GM23338 (cell line): ENCODE results near the gene MAPK8IP2. TPM values are rescaled to one million over a fixed set of nuclear protein-coding genes. Genes with fewer than 3 reads are reported as not detected.

Experiments used
- CREB1 ChIP-seq: fragments of 250-450 bp; sonication (Bioruptor Pico); IDR thresholded peaks from 2 replicates; pipeline ENCODE4 v1.5.0; 2020; ENCODE audit warnings: low read depth, mild to moderate bottlenecking, moderate library complexity
- CTCF ChIP-seq, 2 experiments: fragments of 200-600 bp in 1 of 2; sonication (generic) in 1 of 2; conservative IDR thresholded peaks; 2 replicates each; pipeline versions ENCODE4 v1.5.1 to v1.6.1; 2016 to 2017; ENCODE audit warnings: antibody characterized with exemption in 2 of 2, low read depth in 2 of 2, mild to moderate bottlenecking in 2 of 2, moderate library complexity in 1 of 2
- ETS1 ChIP-seq: IDR thresholded peaks from 2 replicates; pipeline ENCODE4 v1.6.1; 2016; ENCODE audit warnings: antibody characterized with exemption
- EZH2 ChIP-seq: fragments of 200-600 bp; sonication (generic); IDR thresholded peaks from one replicate; pipeline ENCODE4 v1.8.0; 2017; ENCODE audit warnings: antibody characterized with exemption, mild to moderate bottlenecking, low read depth; ENCODE audit not compliant: unreplicated experiment
- EZH2phosphoT487 ChIP-seq: fragments of 200-600 bp; sonication (generic); IDR thresholded peaks from one replicate; pipeline ENCODE4 v1.8.1; 2018; ENCODE audit warnings: antibody characterized with exemption; ENCODE audit not compliant: unreplicated experiment
- JUNB ChIP-seq: IDR thresholded peaks from one replicate; pipeline ENCODE4 v1.6.1; 2016; ENCODE audit warnings: antibody characterized with exemption; ENCODE audit not compliant: unreplicated experiment
- NANOG ChIP-seq: IDR thresholded peaks from 2 replicates; pipeline ENCODE4 v1.6.1; 2016; ENCODE audit warnings: antibody characterized with exemption, borderline replicate concordance
- POLR2AphosphoS5 ChIP-seq: IDR thresholded peaks from 2 replicates; pipeline ENCODE4 v1.6.1; 2016; ENCODE audit warnings: antibody characterized with exemption, low read depth
- REST ChIP-seq: IDR thresholded peaks from one replicate; pipeline ENCODE4 v1.6.1; 2018; ENCODE audit warnings: antibody characterized with exemption; ENCODE audit not compliant: unreplicated experiment
- ZNF331 ChIP-seq: fragments of 250-450 bp; sonication (Bioruptor Pico); IDR thresholded peaks from 2 replicates; pipeline ENCODE4 v1.5.0; 2020; ENCODE audit warnings: low read depth, mild to moderate bottlenecking, moderate library complexity
- ZNF462 ChIP-seq: fragments of 250-450 bp; sonication (Bioruptor Pico); IDR thresholded peaks from 2 replicates; pipeline ENCODE4 v1.5.0; 2020; ENCODE audit warnings: mild to moderate bottlenecking, moderate library complexity
- polyA plus RNA-seq: library from polyadenylated mRNA; unstranded; fragments of >200 nt; fragmentation: Nextera tagmentation; extraction: Ambion mirVana; gene quantifications from 2 replicates; pipeline ENCODE4 v1.2.1, GENCODE V29; 2016
- total RNA-seq: library from RNA; depleted of rRNA; stranded (reverse); fragments of >200 nt; shearing (Covaris generic); gene quantifications from 2 replicates; pipeline ENCODE4 v1.2.3, GENCODE V29; 2014

The MAPK8IP2 gene
- total and polyA plus RNA-seq, 2 experiments from 2014 or later, result 0.15 to 3.5 TPM

- TF ChIP-seq ZNF462 (CRISPR knock-in tag), result no peak
- no peak for TF ChIP-seq REST
- no peak for TF ChIP-seq CTCF (conservative IDR thresholded peaks at IDR 0.05; ENCODE audit: low read depth in 2 of 2)
- no peak for TF ChIP-seq JUNB
- no peak for TF ChIP-seq ZNF331 (CRISPR knock-in tag)
- no peak for TF ChIP-seq NANOG
- TF ChIP-seq EZH2phosphoT487, result no peak
- TF ChIP-seq EZH2, result no peak
- no peak for TF ChIP-seq ETS1
- TF ChIP-seq POLR2AphosphoS5, result no peak
- no peak for TF ChIP-seq CREB1 (CRISPR knock-in tag)
Measured at GRCh38 chr22:50579752-50580151, 20.8 kb upstream of the MAPK8IP2 start (continued).
